DOHH2 (cell line): ENCODE measurements around the gene SAMD10.

Experiments used
- H3F3A ChIP-seq: fragments of 200-600 bp; sonication (generic), shearing (Covaris generic); 2 replicates; pipeline ENCODE4 v1.6.0; 2016; ENCODE audit warnings: antibody characterized with exemption, mild to moderate bottlenecking; ENCODE audit not compliant: control insufficient read depth, insufficient read depth
- H3K27ac ChIP-seq: fragments of 200-600 bp; sonication (generic); 2 replicates; pipeline ENCODE4 v1.5.1; 2014; ENCODE audit warnings: low read depth, mild to moderate bottlenecking, low read length, moderate library complexity
- H3K27me3 ChIP-seq: fragments of 200-600 bp; sonication (generic); 2 replicates; pipeline ENCODE4 v1.6.1; 2014; ENCODE audit warnings: mild to moderate bottlenecking, low read length, mixed read lengths; ENCODE audit not compliant: control insufficient read depth
- H3K36me3 ChIP-seq: fragments of 200-600 bp; sonication (generic); 2 replicates; pipeline ENCODE4 v1.6.1; 2014; ENCODE audit warnings: mild to moderate bottlenecking, low read length, moderate library complexity, mixed read lengths; ENCODE audit not compliant: control insufficient read depth
- H3K4me1 ChIP-seq: fragments of 200-600 bp; sonication (generic); 2 replicates; pipeline ENCODE4 v1.6.1; 2014; ENCODE audit warnings: mild to moderate bottlenecking, low read length, mixed read lengths; ENCODE audit not compliant: control insufficient read depth
- H3K4me2 ChIP-seq: fragments of 200-600 bp; sonication (generic); 2 replicates; pipeline ENCODE4 v1.6.0; 2014; ENCODE audit warnings: mild to moderate bottlenecking, low read length, moderate library complexity
- H3K4me3 ChIP-seq: fragments of 200-600 bp; sonication (generic); 2 replicates; pipeline ENCODE4 v1.5.1; 2014; ENCODE audit warnings: mild to moderate bottlenecking, low read length, mixed read lengths
- H3K79me2 ChIP-seq: fragments of 200-600 bp; sonication (generic); 2 replicates; pipeline ENCODE4 v1.6.1; 2014; ENCODE audit warnings: mild to moderate bottlenecking, low read length, mixed read lengths; ENCODE audit not compliant: control insufficient read depth
- H3K9me2 ChIP-seq: fragments of 200-600 bp; sonication (generic); replicated peaks from 2 replicates; pipeline ENCODE4 v1.6.1; 2014; ENCODE audit warnings: mild to moderate bottlenecking, low read length, mixed read lengths; ENCODE audit not compliant: control insufficient read depth
- H3K9me3 ChIP-seq: fragments of 200-600 bp; sonication (generic); 2 replicates; pipeline ENCODE4 v1.6.1; 2014; ENCODE audit warnings: antibody characterized with exemption, low read length, mixed read lengths; ENCODE audit not compliant: control insufficient read depth, insufficient read depth
- H4K20me1 ChIP-seq: fragments of 200-600 bp; sonication (generic); 2 replicates; pipeline ENCODE4 v1.6.0; 2014; ENCODE audit warnings: low read depth, mild to moderate bottlenecking, antibody characterized with exemption, low read length, moderate library complexity; ENCODE audit not compliant: control insufficient read depth, insufficient read depth
- EZH2phosphoT487 ChIP-seq: fragments of 200-600 bp; sonication (generic); IDR thresholded peaks from 2 replicates; pipeline ENCODE4 v1.6.1; 2017; ENCODE audit warnings: borderline replicate concordance, mild to moderate bottlenecking, antibody characterized with exemption, low read length, moderate library complexity, mixed read lengths
- TF ChIP-seq, protein P1 (sequence below): fragments of 200-600 bp; sonication (generic); IDR thresholded peaks from one replicate; pipeline ENCODE4 v1.5.1; 2014; ENCODE audit warnings: antibody characterized with exemption, mild to moderate bottlenecking, low read depth, low read length; ENCODE audit not compliant: poor library complexity, severe bottlenecking

Gene SAMD10

DNA sequence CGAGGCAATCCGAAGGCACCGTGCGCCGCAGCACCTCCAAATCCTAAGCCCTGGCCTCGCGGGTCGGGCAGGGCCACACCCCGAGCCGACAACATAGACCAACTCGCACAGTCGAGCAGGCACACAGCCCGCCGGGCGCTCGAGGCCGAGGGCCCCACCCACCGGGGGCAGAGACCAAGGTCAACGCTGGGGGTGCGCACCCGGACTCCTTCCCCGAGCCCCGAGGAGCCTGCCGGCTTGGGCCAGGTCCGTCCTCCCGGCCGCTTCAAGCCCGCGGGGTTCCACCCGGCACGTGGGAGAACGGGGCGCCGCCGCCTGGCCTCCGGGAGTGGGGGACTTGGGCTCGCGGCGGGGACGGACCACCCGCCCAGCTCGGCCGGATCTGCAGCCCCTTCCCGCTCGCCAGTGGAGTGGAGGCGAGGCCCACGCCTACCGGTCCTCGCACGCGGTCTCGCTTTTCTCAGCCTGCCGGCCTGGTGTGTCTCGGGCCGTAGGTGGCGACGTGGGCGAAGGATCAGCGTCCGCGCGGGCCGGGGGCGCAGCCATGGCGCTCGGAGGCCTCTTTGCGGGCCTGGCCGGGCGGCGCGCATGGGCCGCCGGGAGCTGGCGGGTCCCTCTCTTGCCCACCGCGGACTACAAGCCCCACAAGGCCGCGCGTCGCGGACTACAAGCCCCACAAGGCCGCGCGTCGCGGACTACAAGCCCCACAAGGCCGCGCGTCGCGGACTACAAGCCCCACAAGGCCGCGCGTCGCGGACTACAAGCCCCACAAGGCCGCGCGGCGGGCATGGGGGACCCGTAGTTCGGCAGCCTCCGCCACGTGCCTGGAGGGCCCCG is 23.4 kb downstream of the SAMD10 start, which contains the start of gene UCKL1:
UCKL1 (minus strand) TSS at position 590 of the 837 bp plus-strand sequence; CDS start at position 546, 44 bp downstream.
- H3K4me2 ChIP-seq = peak within 1 kb of the TSS; percentile 86
- peak within 1 kb of the TSS; percentile 55 for H3K27ac ChIP-seq
- peaks cover 51% of the 10 kb centered on the region for H3K79me2 ChIP-seq
- H3K9me3 ChIP-seq = no peaks in the 10 kb centered on the region
- H3K4me3 ChIP-seq = peak within 1 kb of the TSS; percentile 87
- H3F3A ChIP-seq = 0 out of 2 replicates have a peak, but pooled peaks cover 3% of the 10 kb centered on the region
- H3K27me3 ChIP-seq = no peaks in the 10 kb centered on the region
- TF ChIP-seq, protein P1, sequence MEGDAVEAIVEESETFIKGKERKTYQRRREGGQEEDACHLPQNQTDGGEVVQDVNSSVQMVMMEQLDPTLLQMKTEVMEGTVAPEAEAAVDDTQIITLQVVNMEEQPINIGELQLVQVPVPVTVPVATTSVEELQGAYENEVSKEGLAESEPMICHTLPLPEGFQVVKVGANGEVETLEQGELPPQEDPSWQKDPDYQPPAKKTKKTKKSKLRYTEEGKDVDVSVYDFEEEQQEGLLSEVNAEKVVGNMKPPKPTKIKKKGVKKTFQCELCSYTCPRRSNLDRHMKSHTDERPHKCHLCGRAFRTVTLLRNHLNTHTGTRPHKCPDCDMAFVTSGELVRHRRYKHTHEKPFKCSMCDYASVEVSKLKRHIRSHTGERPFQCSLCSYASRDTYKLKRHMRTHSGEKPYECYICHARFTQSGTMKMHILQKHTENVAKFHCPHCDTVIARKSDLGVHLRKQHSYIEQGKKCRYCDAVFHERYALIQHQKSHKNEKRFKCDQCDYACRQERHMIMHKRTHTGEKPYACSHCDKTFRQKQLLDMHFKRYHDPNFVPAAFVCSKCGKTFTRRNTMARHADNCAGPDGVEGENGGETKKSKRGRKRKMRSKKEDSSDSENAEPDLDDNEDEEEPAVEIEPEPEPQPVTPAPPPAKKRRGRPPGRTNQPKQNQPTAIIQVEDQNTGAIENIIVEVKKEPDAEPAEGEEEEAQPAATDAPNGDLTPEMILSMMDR = no peak
- no peak for TF ChIP-seq EZH2phosphoT487
- peaks cover 11% of the 10 kb centered on the region; the same call in 1 of the 2 replicates for H4K20me1 ChIP-seq
- H3K4me1 ChIP-seq = peaks cover 32% of the 10 kb centered on the region
- H3K9me2 ChIP-seq = no peaks in the 10 kb centered on the region
- H3K36me3 ChIP-seq = peaks cover 10% of the 10 kb centered on the region; the same call in 1 of the 2 replicates

DNA sequence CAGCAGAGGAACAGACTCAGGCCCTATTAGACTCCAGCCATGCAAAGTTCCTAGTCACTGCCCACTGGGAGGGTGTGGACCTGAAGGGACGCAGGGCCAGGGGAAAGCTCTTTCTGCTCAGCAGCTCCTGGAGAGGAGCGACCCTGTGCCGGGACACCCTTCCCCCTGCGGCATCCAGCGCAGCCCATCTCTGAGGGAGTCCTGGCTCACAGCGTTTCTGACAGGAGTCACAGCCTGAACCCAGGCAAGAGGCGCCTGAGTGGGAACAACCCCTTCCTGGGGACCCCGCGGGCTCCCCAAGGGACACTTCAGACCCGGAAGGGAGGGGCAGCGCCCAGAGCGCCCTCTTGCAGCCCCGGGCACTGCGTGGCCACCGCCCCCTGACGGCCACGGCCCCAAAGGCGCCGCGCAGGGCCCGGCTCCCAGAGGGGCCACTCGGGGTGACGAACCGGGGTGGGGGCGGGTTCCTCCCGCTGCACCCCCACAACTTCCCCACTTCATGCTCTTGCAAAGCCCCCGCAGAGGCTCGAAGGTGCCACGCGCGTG is 24.1 kb downstream of the SAMD10 start:
- Histone ChIP-seq H3F3A (peaks cover 4% of the 10 kb centered on the region; the same call in 1 of the 2 replicates), H3K27me3 (no peaks in the 10 kb centered on the region), H3K4me2 (peak overlapping the region; percentile 86), H4K20me1 (peaks cover 15% of the 10 kb centered on the region; the same call in 1 of the 2 replicates), H3K36me3 (peaks cover 9% of the 10 kb centered on the region; the same call in 1 of the 2 replicates), H3K4me3 (peak overlapping the region; percentile 87), H3K9me2 (no peaks in the 10 kb centered on the region), H3K9me3 (no peaks in the 10 kb centered on the region), H3K79me2 (peaks cover 58% of the 10 kb centered on the region), H3K27ac (peak overlapping the region; percentile 55), H3K4me1 (peaks cover 32% of the 10 kb centered on the region)
- TF ChIP-seq, protein P1 = peak; percentile 44
- TF ChIP-seq EZH2phosphoT487 = no peak

DNA sequence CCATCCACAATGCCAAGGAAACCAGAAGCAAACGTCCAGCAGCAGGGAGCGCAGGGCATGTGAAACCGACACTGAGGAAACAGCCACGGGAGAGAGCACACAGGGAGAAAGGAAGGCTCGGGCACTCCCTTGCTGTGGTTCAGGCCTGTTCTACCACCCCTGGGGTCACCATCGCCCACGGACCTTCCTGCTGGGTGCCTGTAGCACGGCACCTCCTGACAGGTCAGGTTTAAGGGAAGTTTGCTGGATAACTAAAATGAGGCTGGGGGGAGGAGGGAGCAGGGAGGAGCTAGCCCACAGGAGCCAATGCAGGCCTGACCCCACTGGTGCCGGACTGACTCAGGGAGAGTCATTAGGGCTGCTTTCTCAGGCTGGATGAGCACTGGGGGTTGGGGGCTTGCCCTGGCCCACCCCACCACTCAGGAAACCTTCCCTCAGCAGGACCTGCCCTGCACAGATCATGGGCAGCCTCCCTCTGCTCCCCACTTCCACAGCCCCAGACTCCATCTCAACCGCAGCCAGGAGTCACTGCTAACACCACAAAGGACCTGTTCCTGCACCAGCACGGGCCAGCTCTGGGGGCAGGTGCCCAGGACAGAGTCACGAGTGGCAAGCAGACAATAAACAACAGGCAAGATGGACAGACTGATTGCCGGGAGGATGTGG is 25.5 kb downstream of the SAMD10 start:
- H3K4me2 ChIP-seq = peak overlapping the region; percentile 86; the same call in 1 of the 2 replicates
- H3K4me1 ChIP-seq = peaks cover 44% of the 10 kb centered on the region
- peaks cover 22% of the 10 kb centered on the region for H4K20me1 ChIP-seq
- H3K9me3 ChIP-seq = no peaks in the 10 kb centered on the region
- no peak overlapping the region for H3K27ac ChIP-seq
- no peak overlapping the region for H3K4me3 ChIP-seq
- H3K79me2 ChIP-seq = peaks cover 72% of the 10 kb centered on the region
- H3K9me2 ChIP-seq = no peaks in the 10 kb centered on the region
- H3K36me3 ChIP-seq = peaks cover 2% of the 10 kb centered on the region; the same call in 1 of the 2 replicates
- no peaks in the 10 kb centered on the region for H3K27me3 ChIP-seq
- H3F3A ChIP-seq = peaks cover 10% of the 10 kb centered on the region; the same call in 1 of the 2 replicates
- TF ChIP-seq, protein P1 = no peak
